Ectodermal cell (in vitro differentiated cells): Measurements from ENCODE around the gene ALDH1A1.

Source experiments
- H3K27ac ChIP-seq: 2 replicates; pipeline ENCODE4 v1.7.0; 2013; ENCODE audit warnings: mild to moderate bottlenecking, low read depth, low read length; ENCODE audit not compliant: insufficient read depth, poor library complexity, severe bottlenecking
- H3K27me3 ChIP-seq: 2 replicates; pipeline ENCODE4 v1.7.0; 2013; ENCODE audit warnings: mild to moderate bottlenecking, low read length; ENCODE audit not compliant: insufficient read depth, control insufficient read depth, poor library complexity, severe bottlenecking
- H3K36me3 ChIP-seq: one replicate; pipeline ENCODE4 v1.7.0; 2013; ENCODE audit warnings: low read length; ENCODE audit not compliant: control insufficient read depth, insufficient read depth
- H3K4me1 ChIP-seq: one replicate; pipeline ENCODE4 v1.7.0; 2013; ENCODE audit warnings: low read length; ENCODE audit not compliant: control insufficient read depth, insufficient read depth
- H3K4me3 ChIP-seq: 2 replicates; pipeline ENCODE4 v1.7.0; 2013; ENCODE audit warnings: low read depth, low read length, control low read depth; ENCODE audit not compliant: insufficient read depth
- H3K9me3 ChIP-seq: 2 replicates; pipeline ENCODE4 v1.7.0; 2013; ENCODE audit warnings: mild to moderate bottlenecking, low read length, moderate library complexity; ENCODE audit not compliant: control insufficient read depth
- WGBS, 2 experiments: methylation state at CpG; one replicate each; pipeline ENCODE4 v1.1.7; 2013; ENCODE audit warnings: missing lambda C conversion rate in 2 of 2; 5-methylcytosine and 5-hydroxymethylcytosine counted together

The ALDH1A1 gene

DNA sequence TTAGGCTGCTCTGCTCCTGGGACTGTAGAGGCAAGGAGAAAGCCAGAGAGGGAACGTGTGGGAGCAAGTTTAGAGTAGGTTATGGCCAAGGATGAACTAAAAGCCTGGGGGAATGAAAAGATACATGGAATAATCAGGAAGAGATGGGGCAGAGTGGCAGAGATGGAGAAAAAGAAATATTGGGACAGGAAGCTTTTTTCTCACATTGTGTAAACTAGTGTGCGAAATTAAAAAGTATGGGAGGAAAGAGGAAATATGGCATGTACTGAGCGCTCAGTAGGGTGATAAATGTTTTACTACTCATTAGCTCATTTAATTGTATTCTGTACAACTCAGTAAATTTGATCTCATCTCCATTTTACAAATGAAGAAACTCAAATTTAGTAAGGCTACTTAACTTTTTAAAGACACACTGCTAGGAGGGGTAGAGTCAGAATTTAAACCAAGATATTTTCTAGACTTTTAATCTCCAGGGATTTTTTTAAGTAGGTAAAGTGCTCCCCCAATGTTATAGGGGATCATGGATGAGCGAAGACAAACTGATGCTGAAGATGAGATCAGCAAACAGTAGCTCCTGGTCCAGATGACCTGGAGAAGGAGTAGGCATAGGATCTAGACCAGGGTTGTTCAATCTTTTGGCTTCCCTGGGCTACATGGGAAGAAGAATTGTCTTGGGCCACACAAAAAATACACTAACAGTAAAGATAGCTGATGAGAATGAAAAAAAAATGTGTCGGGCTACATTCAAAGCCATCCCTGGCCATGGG is 30.8 kb downstream of the ALDH1A1 start:
- H3K36me3 ChIP-seq, result no peaks in the 10 kb centered on the region
- H3K27me3 ChIP-seq, result no peaks in the 10 kb centered on the region
- H3K27ac ChIP-seq, result no peak overlapping the region
- no peaks in the 10 kb centered on the region for H3K9me3 ChIP-seq
- 87 to 95% methylated on average over 4 to 5 of the region's 5 CpGs for whole genome bisulfite sequencing, 2 experiments
- no peaks in the 10 kb centered on the region for H3K4me1 ChIP-seq
- H3K4me3 ChIP-seq, result no peak overlapping the region

DNA sequence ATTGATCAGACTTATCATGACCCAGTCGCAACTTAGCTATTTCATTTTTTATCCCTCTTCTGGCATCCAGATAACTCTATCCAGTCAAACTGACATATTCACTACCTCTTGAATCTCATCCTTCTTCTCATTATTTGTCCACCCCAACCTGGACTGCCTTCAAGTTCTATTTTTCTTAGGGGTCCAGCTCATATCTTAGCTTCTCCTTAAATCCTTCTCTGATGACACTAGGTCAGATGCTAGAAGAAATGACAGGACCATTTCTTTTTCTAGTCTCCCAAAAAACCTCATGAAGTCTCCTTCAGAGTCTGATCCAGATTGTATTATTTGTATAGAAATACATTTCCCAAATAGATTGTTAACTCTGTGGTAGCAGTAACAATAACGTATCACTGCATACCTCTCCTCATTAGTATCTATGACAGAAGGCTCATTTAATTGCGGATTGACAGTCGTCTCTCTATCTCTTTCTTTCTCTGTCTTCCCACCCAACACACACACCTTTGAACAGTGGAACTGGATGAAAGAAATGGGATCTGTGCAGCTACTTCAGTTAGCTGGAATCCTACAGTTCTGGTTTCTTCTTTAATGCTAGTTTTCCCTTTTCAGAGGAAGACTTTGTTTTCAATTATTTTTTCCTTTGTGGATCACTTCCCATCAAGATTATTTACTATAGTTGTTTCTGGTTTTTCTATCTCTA is 33.5 kb downstream of the ALDH1A1 start:
- no peaks in the 10 kb centered on the region for H3K36me3 ChIP-seq

DNA sequence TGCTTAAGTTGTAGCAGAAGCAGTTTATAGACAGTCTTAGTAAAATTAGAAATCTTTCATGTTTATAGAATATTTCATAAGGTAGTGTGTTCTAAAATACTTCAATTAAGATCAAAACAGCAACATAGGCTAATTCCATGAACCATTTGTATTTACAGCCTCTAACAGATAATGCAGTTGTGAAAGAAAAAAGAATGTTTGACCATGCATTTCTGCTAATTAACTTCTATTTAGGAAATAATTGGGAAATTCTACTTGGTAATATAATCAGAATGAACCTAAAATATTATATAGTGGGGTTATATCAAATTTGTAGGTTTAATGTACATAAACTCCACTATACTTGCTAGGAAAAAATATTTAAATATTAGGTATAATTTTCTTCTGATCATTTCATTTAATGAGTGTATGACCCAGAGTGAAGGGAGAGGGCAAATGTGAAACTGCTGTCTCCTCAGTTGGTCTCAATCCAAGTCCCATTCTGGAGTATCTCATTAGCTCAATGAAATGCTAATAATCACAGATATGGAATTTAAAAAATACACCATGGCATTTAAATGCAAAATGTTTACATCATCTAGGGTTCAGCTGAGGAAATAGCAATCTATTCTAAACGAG is 34.9 kb downstream of the ALDH1A1 start:
- H3K36me3 ChIP-seq, result no peaks in the 10 kb centered on the region
- no peaks in the 10 kb centered on the region for H3K9me3 ChIP-seq
- no peaks in the 10 kb centered on the region for H3K27me3 ChIP-seq
- H3K4me3 ChIP-seq, result no peak overlapping the region
- 100% methylated on average over 1 of the region's 1 CpG for WGBS, 2 experiments
- H3K4me1 ChIP-seq, result no peaks in the 10 kb centered on the region
- H3K27ac ChIP-seq, result no peak overlapping the region

More for the DNA sequence above, 33.5 kb downstream of the ALDH1A1 start:
- Histone ChIP-seq H3K4me1 (no peaks in the 10 kb centered on the region), H3K27me3 (no peaks in the 10 kb centered on the region), H3K27ac (no peak overlapping the region), H3K9me3 (no peaks in the 10 kb centered on the region), H3K4me3 (no peak overlapping the region)
- 94 to 96% methylated on average over 4 of the region's 4 CpGs for WGBS, 2 experiments

DNA sequence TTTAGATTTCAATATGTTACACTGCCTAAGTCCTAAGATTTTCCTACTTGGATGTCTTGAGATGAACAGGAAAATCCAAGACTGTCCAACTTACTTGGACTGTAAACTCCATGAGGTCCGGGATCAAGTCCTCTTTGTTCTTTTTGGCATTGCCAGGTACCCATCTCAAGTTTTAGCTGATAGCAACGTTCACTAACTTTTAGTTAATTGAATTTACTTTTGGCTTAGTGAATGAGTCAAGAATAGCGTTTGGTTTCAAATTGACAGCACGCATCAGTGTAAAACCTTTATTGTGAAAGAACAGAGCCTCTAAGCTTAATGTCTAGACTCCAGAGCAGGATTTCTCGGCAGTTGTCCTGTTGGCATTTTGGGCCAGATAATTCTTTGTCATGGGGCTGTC is 37.2 kb downstream of the ALDH1A1 start:
- Histone ChIP-seq H3K27me3 (no peaks in the 10 kb centered on the region), H3K4me3 (no peak overlapping the region), H3K4me1 (peaks cover 5% of the 10 kb centered on the region), H3K9me3 (no peaks in the 10 kb centered on the region), H3K36me3 (no peaks in the 10 kb centered on the region), H3K27ac (no peak overlapping the region)
- WGBS, 2 experiments, result 72 to 75% methylated on average over 5 of the region's 5 CpGs

DNA sequence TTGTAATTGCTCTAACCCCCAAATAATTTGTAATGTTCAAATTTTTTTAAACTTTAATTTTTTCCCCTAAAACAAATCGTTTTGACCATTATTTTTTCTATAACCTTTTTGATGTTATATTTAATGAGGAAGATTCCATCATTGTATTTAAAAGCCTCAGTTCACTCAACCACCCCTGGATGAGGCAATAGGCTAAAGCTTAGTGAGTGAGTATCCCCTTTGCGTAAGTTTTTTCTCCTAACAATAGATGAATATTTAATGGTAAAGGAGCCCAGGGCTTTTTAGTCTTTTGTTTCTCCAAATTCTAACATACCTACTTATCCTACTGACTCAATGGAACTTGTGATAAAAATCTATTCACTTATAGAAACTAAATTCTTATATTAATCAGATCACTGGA is 38.1 kb downstream of the ALDH1A1 start:
- no peaks in the 10 kb centered on the region for H3K9me3 ChIP-seq
- WGBS, 2 experiments, result no CpG with 5 or more reads among the region's 2 CpGs
- H3K4me3 ChIP-seq, result no peak overlapping the region
- no peaks in the 10 kb centered on the region for H3K36me3 ChIP-seq
- no peak overlapping the region for H3K27ac ChIP-seq
- peaks cover 5% of the 10 kb centered on the region for H3K4me1 ChIP-seq
- H3K27me3 ChIP-seq, result no peaks in the 10 kb centered on the region

DNA sequence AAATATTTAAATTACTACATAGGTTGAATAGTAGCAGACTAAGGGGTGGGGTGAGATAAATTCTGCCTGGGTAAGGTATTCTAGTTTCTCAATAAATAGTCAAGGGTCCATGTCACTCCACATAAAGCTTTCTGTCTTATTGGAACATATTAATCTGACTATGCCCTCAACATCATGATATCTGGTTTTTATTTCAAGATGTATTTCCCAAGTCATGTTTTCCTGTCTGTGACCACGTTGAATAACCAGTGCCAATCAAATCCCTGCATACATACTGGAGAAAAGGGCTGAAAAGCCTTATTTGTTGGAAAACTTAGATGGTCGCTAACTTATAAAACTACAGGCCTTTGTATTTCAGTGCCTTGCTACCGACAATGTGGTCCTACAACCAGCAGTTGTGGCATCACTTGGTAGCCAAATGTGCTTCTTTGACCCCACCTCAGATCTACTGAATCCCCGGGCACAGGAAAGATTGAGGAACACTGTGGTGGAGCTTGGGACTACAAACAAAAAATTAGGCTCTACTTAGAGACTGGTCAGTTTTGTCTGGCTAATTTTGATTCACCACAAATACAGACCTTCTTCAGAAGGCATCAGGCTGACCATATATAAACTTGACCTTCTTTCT is 39.4 kb downstream of the ALDH1A1 start:
- no peaks in the 10 kb centered on the region for H3K27me3 ChIP-seq
- no peaks in the 10 kb centered on the region for H3K36me3 ChIP-seq
- no peak overlapping the region for H3K4me3 ChIP-seq
- no peaks in the 10 kb centered on the region for H3K9me3 ChIP-seq
- 92 to 98% methylated on average over 4 of the region's 4 CpGs for WGBS, 2 experiments
- H3K27ac ChIP-seq, result no peak overlapping the region
- H3K4me1 ChIP-seq, result peaks cover 5% of the 10 kb centered on the region

DNA sequence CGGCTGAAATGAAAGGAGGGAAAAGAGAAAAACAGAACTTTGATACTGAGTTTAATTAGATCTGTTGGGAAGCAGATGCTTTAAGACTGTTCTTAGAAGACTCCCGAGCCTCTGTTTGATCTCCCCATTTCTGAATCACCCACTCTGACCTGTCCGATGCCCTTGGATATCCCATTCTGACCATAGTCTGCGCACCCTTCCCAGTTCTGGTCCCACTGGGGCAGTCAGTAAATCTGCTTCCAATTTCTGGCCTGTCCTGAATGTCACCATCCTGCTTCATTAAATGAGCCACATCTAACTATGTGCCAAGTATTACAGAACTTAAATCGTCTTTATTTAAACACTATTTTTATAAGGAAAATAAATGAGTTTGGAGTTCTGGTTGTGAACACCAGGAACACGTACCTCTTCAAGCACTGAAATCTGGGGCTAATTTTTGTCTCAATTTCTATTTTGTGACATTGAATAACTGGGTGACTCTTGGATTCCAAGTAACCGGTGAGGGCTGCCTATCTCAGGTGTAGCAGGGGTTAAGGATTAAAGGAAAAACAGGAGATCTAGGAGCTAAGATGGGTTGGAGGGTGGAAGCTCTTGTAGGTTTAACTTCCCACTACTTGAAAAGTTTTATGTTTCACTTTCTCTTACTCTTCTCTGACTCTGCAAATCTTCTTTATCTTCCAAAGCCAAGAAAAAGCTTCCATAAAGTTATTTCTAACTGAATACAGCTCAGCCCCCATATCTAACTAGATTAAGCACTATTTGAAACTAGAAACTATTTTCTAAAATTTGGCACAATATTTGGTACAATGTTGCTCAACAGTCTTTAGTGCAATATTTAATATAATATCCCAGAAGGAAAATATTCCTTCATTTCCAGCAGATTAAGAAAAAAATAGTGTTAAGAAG is 40.1 kb downstream of the ALDH1A1 start:
- Histone ChIP-seq H3K36me3 (no peaks in the 10 kb centered on the region), H3K27me3 (no peaks in the 10 kb centered on the region), H3K27ac (no peak overlapping the region), H3K9me3 (no peaks in the 10 kb centered on the region), H3K4me1 (peaks cover 5% of the 10 kb centered on the region), H3K4me3 (no peak overlapping the region)
- WGBS, 2 experiments, result 95 to 98% methylated on average over 6 of the region's 7 CpGs

DNA sequence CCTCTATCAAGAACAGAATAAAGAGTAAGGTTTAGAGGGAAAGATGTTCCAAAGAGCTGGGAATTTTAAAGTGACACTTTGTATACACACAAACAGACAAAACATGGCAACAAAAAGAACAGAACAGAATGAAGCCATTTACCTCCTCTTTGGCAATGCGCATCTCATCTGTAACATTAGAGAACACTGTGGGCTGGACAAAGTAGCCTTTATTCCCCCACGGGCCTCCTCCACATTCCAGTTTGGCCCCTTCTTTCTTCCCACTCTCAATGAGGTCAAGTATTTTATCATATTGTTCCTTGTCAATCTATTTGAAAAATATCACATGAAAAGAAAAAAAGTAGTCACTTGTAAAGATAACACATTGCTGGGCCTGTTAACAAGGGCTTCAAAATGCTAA is 41.0 kb downstream of the ALDH1A1 start:
- H3K27ac ChIP-seq, result no peak overlapping the region
- no peaks in the 10 kb centered on the region for H3K9me3 ChIP-seq
- H3K4me1 ChIP-seq, result peaks cover 5% of the 10 kb centered on the region
- H3K27me3 ChIP-seq, result no peaks in the 10 kb centered on the region
- WGBS, 2 experiments, result 73 to 85% methylated on average over 2 of the region's 2 CpGs
- H3K4me3 ChIP-seq, result no peak overlapping the region
- H3K36me3 ChIP-seq, result no peaks in the 10 kb centered on the region

DNA sequence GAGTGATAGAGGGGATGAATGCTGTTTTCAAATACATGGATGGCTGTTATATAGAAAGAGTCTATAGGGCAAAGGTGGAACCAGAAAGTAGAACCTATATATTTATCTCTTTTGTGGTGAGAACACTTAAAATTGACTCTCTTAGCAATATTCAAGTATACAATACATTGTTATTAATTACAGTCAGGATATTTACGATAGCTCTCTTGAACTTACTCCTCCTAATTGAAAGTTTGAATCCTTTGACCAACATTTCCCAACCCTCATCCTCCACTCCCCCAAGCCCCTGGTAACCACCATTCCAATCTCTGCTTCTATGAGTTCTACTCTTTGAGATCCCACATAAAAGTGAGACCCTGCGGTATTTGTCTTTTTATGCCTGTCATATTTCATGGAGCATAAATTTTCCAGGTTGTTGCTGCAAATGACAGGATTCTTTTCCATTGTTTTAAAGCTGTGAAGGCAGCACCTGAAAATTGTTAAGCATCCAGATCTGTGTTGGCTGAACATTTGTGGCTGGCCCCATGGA is 41.5 kb downstream of the ALDH1A1 start:
- 93 to 95% methylated on average over 2 of the region's 2 CpGs for WGBS, 2 experiments
- H3K27ac ChIP-seq, result no peak overlapping the region
- no peaks in the 10 kb centered on the region for H3K36me3 ChIP-seq
- H3K27me3 ChIP-seq, result no peaks in the 10 kb centered on the region
- H3K4me3 ChIP-seq, result no peak overlapping the region
- H3K4me1 ChIP-seq, result peaks cover 5% of the 10 kb centered on the region
- H3K9me3 ChIP-seq, result no peaks in the 10 kb centered on the region
